Prostate gland (tissue), 2 donors: Measurements from ENCODE around the gene IL18RAP. TPM values are rescaled to one million over a fixed set of nuclear protein-coding genes. Genes with fewer than 3 reads are reported as not detected.

Experiments used
- DNase-seq: peaks from one replicate; pipeline ENCODE4 v3.0.0-alpha.2; 2019; ENCODE audit warnings: low spot score
- H3K27ac ChIP-seq, 2 donors: fragments of 200-600 bp; sonication (generic); 2 replicates each; pipeline ENCODE4 v1.5.1; 2017 to 2019
- H3K27me3 ChIP-seq: fragments of 200-600 bp; sonication (generic); replicated peaks from 2 replicates; pipeline ENCODE4 v1.5.1; 2019; ENCODE audit not compliant: insufficient read depth
- H3K36me3 ChIP-seq, 2 donors: fragments of 200-600 bp; sonication (generic); 1 replicate in 1 of 2; 2 replicates in 1 of 2; pipeline versions ENCODE4 v1.5.1 to v1.8.1; 2017 to 2019
- H3K4me1 ChIP-seq: fragments of 200-600 bp; sonication (generic); replicated peaks from 2 replicates; pipeline ENCODE4 v1.5.1; 2019
- H3K4me3 ChIP-seq, 2 donors: fragments of 200-600 bp; sonication (generic); 2 replicates each; pipeline ENCODE4 v1.5.1; 2017 to 2019
- H3K9me3 ChIP-seq: fragments of 200-600 bp; sonication (generic); 2 replicates; pipeline ENCODE4 v1.5.1; 2017
- CTCF ChIP-seq, 4 experiments: fragments of 200-600 bp in 2 of 4; fragments of 450-650 bp in 2 of 4; sonication (generic) in 2 of 4; IDR thresholded peaks; 1 replicate in 3 of 4; 2 replicates in 1 of 4; pipeline ENCODE4 v1.5.1; 2016 to 2019; ENCODE audit warnings: antibody characterized with exemption in 4 of 4, mild to moderate bottlenecking in 2 of 4, moderate library complexity in 2 of 4
- POLR2A ChIP-seq: fragments of 450-650 bp; IDR thresholded peaks from one replicate; pipeline ENCODE4 v1.6.1; 2016; ENCODE audit warnings: antibody characterized with exemption, mild to moderate bottlenecking
- POLR2AphosphoS5 ChIP-seq: sonication (generic); formaldehyde crosslinking; IDR thresholded peaks from one replicate; pipeline ENCODE4 v1.6.1; 2017; ENCODE audit warnings: antibody characterized with exemption
- WGBS: methylation state at CpG from one replicate; pipeline ENCODE4 v1.1.5; 2018; 5-methylcytosine and 5-hydroxymethylcytosine counted together
- intact Hi-C: fragments of 100-400 bp; cut with DNase I; formaldehyde crosslinking; loops from one replicate; pipeline ENCODE4 v1.14.2; 2022
- total RNA-seq, 2 donors: library from RNA; depleted of rRNA; stranded (reverse); fragments of >200 nt; gene quantifications; one replicate each; pipeline ENCODE4 v1.1.0, GENCODE V29; 2016

IL18RAP gene
- total RNA-seq, 2 donors from 2014 or later, result 0.14 TPM; not detected in 1

DNA sequence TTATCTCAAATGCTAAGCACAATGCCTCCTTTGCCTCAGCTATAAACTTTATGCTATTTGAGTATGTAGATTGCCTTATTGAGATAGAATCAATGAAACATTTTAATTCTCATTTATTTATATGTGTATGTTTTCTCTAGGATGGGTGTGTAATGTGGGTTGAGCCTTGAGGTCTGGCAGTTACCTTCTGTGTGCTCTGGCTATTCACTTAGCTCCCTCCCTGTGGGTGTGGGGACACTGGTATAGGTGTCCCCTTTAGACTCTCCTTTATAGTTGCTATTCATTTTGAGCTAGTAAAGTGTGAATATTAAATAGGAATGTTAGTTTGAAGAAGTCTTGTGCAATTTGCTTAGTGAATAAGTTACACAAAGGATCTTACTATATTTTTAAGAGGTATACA lies 51.8 kb downstream of the IL18RAP start:
- DNase-seq, result no peak
- Histone ChIP-seq H3K27ac (no peak overlapping the region), H3K27me3 (no peaks in the 10 kb centered on the region), H3K36me3 (no peaks in the 10 kb centered on the region), H3K9me3 (no peaks in the 10 kb centered on the region), H3K4me1 (no peaks in the 10 kb centered on the region), H3K4me3 (no peak overlapping the region)
- TF ChIP-seq CTCF (IDR thresholded peaks at IDR 0.05), result no peak
- no peak for TF ChIP-seq POLR2A
- TF ChIP-seq POLR2AphosphoS5, result no peak
- intact Hi-C loops, result loop anchor here (10.0 kb wide), 1 partner anchor 330 kb away; no protein-coding TSS in a partner anchor

GRCh38 chr2:102478686-102479470 lies 55.9 kb downstream of the IL18RAP start:
- Histone ChIP-seq H3K4me3 (no peak overlapping the region), H3K27me3 (no peaks in the 10 kb centered on the region), H3K9me3 (no peaks in the 10 kb centered on the region), H3K27ac (no peak overlapping the region), H3K4me1 (no peaks in the 10 kb centered on the region), H3K36me3 (no peaks in the 10 kb centered on the region)
- intact Hi-C loops, result loop anchor here (10.0 kb wide), 1 partner anchor 326 kb away; no protein-coding TSS in a partner anchor
- DNase-seq, result no peak
- 90% methylated on average over 36 of the region's 36 CpGs for WGBS
- TF ChIP-seq POLR2AphosphoS5, result no peak
- TF ChIP-seq CTCF (IDR thresholded peaks at IDR 0.05), result no peak
- no peak for TF ChIP-seq POLR2A

DNA sequence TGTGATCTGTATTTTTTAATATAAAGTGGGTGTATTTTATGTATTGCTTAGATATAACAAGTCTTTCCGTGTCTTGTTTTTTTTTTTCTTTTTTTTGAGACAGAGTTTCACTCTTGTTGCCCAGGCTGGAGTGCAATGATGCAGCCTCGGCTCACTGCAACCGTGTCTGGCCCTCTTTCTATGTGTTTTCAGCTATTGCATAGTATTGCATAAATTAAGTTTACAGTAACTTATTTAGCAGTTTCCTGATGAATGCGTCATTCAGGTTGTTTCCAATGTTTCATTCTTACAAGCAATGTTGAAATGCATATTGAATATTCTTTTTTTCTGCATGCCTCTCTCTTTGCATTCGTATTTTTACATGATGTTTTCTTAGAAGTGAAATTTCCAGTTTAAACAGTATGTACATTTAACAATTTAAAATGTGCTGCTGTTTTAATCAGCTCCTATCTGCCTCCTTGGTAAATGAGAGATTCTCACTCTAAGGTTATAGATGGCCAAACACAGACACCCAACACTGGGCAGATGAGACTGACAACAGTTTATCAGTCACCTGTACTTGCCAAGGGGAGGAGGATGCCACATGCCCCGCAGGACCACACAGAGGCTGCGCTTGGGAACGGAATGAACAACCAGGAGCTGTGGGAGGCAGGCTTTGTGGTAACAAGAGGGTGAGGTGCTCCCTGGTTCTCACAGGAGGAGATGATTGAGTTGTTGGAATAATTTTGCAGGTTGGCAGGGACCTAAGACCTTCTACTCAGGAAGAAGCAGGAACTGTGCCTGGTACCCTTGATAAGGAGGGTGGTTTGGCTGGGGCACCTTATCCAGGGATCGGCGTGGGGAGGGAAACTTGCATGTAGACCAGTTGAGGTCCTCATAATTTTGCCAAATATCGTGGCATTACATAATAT lies 57.6 kb downstream of the IL18RAP start:
- TF ChIP-seq CTCF (IDR thresholded peaks at IDR 0.05) (no peak), POLR2AphosphoS5 (no peak), POLR2A (no peak)
- Histone ChIP-seq H3K4me1 (no peaks in the 10 kb centered on the region), H3K27me3 (no peaks in the 10 kb centered on the region), H3K36me3 (no peaks in the 10 kb centered on the region), H3K9me3 (no peaks in the 10 kb centered on the region), H3K4me3 (no peak overlapping the region), H3K27ac (no peak overlapping the region)
- 83% methylated on average over 11 of the region's 11 CpGs for WGBS
- intact Hi-C loops, result no loop called here
- no peak for DNase-seq

DNA sequence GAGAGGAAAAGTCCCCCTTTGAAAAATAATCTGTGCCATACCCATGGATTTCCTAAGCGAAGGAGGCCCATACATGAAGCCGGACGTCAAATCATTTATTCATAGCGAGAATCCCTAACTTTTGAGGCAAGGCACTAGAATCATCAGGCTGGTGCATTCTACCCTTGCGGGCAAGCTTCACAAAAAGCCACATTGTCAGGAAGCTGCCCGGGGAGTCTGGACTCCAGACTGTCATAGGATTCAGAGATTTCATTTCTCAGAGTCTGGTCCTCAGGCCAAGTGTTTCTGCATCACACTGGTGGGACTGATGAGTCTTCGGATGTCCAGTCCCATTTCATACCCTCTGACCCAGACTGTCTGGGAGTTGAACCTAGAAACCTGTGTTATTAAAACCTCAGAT lies 59.0 kb downstream of the IL18RAP start:
- H3K36me3 ChIP-seq, result no peaks in the 10 kb centered on the region
- no peaks in the 10 kb centered on the region for H3K9me3 ChIP-seq
- H3K4me1 ChIP-seq, result no peaks in the 10 kb centered on the region
- H3K27ac ChIP-seq, result no peak overlapping the region
- WGBS, result 79% methylated on average over 7 of the region's 7 CpGs
- no peak overlapping the region for H3K4me3 ChIP-seq
- H3K27me3 ChIP-seq, result no peaks in the 10 kb centered on the region
- TF ChIP-seq POLR2A (no peak), CTCF (IDR thresholded peaks at IDR 0.05) (no peak), POLR2AphosphoS5 (no peak)
- no peak for DNase-seq
- intact Hi-C loops, result no loop called here
